Measurements from ENCODE around the gene RASSF10.

RASSF10 gene

DNA sequence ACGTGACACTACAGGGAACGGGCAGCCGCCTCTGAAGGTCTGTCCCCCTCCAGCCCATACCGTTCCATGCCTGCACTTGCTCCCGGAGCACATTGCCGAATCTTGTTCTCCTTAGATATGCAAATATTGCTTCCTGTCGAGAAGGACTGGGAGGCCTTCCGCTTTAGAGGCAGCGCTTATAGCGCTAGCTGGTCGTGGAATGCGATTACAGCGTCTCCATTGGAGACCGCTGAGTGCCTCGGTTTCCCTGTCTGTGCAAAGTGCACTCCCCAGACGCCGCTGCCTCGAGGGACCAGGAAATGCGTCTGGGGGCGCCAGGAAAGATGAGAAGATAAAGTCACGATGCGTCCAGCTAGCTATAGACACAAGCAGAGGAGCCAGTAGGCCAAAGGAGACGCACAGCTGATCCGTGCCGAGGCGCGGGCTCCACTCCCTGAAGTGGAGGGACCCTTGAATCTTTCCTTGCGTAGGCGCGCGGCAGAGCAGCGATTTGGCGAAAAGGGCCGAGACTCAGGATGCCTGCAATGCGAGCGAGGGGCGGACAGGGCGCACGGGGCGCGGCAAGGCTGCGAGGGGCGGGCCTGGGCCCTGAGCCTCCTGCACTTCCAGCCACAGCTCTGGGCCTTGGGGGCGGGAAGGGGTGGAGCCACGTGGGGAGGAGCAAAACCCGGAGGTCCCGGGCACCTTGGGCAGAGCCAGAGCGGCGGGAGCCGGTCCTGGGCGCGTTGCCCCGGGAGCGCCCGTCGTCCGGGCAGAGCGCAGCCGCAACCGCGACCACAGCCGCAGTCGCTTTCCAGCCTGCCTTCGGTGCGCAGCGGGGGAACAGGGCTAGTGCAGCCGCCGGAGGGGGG, at the start of gene RASSF10:
TSS of gene RASSF10 (plus strand) at position 692 of the 851 bp plus-strand sequence. CDS start 261 bp downstream, outside the sequence.
- Mint-ChIP-seq H3K27me3 (peaks cover 77% of the 10 kb centered on the region), H3K27ac (no peak within 1 kb of the TSS), H3K36me3 (ENCODE audit: low read depth) (no peaks in the 10 kb centered on the region), H3K9me3 (peaks cover 4% of the 10 kb centered on the region), H3K4me1 (ENCODE audit: low read depth) (no peaks in the 10 kb centered on the region), H3K4me3 (peak within 1 kb of the TSS; percentile 19)

DNA sequence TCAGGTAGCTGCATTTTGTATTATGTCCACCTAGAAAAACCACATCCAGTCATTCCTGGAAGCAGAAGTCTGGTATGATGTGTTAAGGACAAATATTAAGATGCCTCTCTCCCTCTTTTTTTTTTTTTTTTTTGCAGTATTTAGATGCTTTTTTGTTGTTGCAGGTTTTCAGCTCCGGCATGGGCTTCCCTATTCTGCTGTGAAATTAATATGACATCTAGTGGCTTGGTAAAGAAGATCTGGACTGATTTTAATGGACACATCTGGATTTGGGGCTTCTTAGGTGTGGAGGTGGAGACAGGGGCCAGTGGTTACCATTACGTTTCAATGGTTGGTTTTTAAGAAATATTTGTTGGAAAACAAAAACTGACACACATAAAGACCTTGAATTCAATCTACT, 47.5 kb upstream of the RASSF10 start:
- no peaks in the 10 kb centered on the region for H3K9me3 Mint-ChIP-seq
- no peaks in the 10 kb centered on the region for H3K36me3 Mint-ChIP-seq (ENCODE audit: low read depth)
- H3K4me1 Mint-ChIP-seq (ENCODE audit: low read depth): no peaks in the 10 kb centered on the region
- H3K27ac Mint-ChIP-seq: no peak overlapping the region
- H3K4me3 Mint-ChIP-seq: no peak overlapping the region
- peaks cover 17% of the 10 kb centered on the region for H3K27me3 Mint-ChIP-seq

DNA sequence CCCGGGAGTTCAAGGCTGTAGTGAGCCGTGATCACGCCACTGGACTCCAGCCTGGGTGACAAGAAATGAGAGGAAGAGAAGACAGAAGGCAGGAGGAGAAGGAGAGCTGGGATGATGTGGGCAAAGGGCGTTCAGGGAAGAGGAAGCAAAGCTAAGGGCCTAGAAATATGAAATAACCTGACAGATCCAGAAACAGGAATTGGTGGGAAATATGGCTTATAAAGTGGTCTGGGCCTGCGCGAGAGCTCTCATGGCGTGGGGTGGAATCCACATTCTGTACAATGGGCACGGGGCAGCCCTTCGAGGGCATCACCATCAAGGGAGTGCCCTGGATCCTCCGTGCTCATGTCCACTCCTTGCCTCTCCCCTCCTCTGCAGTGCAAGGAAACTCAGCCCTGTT, 46.8 kb upstream of the RASSF10 start:
- peaks cover 20% of the 10 kb centered on the region for H3K27me3 Mint-ChIP-seq
- H3K27ac Mint-ChIP-seq: no peak overlapping the region
- H3K9me3 Mint-ChIP-seq: no peaks in the 10 kb centered on the region
- no peaks in the 10 kb centered on the region for H3K36me3 Mint-ChIP-seq (ENCODE audit: low read depth)
- H3K4me1 Mint-ChIP-seq (ENCODE audit: low read depth): no peaks in the 10 kb centered on the region
- H3K4me3 Mint-ChIP-seq: no peak overlapping the region

DNA sequence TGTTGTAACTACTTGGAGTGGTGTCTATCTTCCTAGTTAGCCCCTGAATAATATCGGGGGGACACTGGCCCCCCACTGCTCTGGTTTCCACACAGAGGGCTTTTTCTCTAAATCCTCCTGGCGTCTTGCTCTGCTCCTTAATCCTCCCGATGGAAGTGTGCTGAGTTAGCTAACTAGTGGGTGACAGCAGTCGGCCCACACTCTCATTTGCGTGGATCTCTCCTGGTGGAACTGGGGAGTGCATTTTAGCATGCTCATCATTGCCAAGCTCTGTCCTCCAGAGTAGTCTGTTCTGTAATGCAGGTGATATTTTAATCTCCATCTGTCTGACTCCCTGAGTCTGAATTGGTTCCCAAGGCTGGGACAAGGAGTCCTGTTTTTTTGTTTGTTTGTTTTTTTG, 46.1 kb upstream of the RASSF10 start:
- H3K27ac Mint-ChIP-seq: no peak overlapping the region
- no peaks in the 10 kb centered on the region for H3K4me1 Mint-ChIP-seq (ENCODE audit: low read depth)
- no peaks in the 10 kb centered on the region for H3K9me3 Mint-ChIP-seq
- H3K27me3 Mint-ChIP-seq: peaks cover 20% of the 10 kb centered on the region
- no peaks in the 10 kb centered on the region for H3K36me3 Mint-ChIP-seq (ENCODE audit: low read depth)
- H3K4me3 Mint-ChIP-seq: no peak overlapping the region

DNA sequence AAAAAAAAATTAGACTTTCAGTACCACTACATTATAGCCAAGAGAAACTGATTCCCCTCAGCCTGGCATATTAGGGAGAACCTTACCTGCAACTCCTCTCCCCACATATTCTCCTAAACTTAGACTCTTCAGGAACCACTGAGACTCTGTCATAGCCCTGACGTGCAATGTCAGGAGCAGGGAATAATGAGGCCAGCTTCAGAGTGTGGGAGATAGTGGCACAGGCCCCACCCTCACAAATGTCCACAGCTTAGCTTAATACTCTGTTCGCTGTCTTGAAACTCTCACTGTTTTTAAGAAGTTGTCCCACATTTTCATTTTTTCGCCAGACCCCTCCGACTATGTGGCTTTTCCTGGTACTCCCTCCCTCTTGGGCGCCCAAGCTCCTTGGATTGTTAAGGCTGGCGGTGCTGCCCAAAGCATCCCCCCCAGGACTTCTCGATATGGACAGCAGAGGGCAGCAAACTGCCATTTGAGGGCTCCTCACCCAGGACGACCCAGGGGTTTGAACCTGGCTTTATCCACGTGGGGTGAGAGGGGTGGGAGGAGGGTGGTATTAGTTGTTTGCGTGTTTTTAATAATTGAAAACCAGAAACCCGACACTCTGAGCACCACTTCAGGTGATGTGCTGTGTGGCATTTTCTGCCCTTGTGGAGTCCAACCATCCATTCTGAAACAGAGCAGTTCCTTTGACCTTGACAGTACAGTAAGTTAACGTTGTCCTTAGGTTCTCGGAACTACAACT, 45.2 kb upstream of the RASSF10 start:
- Mint-ChIP-seq H3K4me1 (ENCODE audit: low read depth) (no peaks in the 10 kb centered on the region), H3K9me3 (no peaks in the 10 kb centered on the region), H3K27ac (no peak overlapping the region), H3K4me3 (no peak overlapping the region), H3K36me3 (ENCODE audit: low read depth) (no peaks in the 10 kb centered on the region), H3K27me3 (peaks cover 24% of the 10 kb centered on the region)

DNA sequence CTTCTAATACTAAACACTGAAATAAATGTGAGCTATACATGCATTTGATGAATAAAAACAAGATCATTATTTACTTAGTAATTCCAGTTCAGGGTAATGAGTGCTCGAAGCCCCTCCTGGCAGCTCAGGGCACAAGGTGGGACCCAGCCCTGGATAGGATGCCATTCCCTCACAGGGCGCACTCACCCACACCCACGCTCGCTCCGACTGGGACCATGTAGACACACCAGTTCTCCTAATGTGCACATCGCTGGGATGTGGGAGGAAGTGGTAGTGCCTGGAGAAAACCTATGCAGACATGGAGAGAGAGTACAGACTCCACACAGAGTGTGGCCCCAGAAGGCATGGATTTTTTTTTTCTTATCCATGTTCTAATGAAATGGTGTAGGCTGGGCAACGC, 44.5 kb upstream of the RASSF10 start:
- H3K9me3 Mint-ChIP-seq: no peaks in the 10 kb centered on the region
- no peaks in the 10 kb centered on the region for H3K4me1 Mint-ChIP-seq (ENCODE audit: low read depth)
- no peaks in the 10 kb centered on the region for H3K36me3 Mint-ChIP-seq (ENCODE audit: low read depth)
- peaks cover 24% of the 10 kb centered on the region for H3K27me3 Mint-ChIP-seq
- no peak overlapping the region for H3K27ac Mint-ChIP-seq
- no peak overlapping the region for H3K4me3 Mint-ChIP-seq

DNA sequence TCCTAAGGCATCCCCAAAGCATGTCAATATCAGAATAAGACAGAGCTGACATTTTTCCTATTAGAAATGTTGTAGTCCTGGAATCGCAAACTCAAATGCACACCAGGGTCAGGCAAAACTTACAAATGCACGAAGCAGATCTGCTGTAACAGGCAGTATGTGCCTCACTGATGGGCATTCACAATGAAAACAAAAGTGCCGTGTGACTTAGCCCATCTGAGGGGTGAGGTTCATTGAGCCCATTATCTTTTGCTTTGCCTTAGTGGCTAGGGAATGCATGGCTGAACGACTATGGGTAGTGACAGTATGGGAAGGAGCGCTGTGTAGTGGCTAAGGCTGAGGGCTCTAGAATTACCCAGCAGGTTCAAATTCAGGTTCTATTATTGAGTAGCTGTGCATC, 43.1 kb upstream of the RASSF10 start:
- no peaks in the 10 kb centered on the region for H3K4me1 Mint-ChIP-seq (ENCODE audit: low read depth)
- no peak overlapping the region for H3K27ac Mint-ChIP-seq
- H3K9me3 Mint-ChIP-seq: no peaks in the 10 kb centered on the region
- H3K36me3 Mint-ChIP-seq (ENCODE audit: low read depth): no peaks in the 10 kb centered on the region
- peaks cover 20% of the 10 kb centered on the region for H3K27me3 Mint-ChIP-seq
- no peak overlapping the region for H3K4me3 Mint-ChIP-seq

DNA sequence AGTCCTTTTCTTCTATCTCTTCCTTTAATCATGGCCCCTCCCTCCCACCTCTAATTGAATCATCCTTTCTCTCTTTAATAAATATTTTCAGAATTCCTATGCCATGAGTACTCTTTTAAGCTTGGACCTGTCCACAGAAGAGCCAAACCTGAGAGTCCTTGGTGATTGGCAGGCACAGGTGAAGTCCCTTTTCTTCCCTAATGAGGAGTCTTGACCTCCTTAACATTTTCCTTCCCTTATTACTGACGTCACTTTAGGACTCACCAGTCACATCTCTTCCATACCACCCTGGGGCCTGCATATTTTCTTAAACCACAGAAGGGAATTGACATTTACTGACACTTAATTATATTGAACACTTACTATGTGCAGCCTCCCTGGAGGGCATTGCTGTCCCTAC, 41.0 kb upstream of the RASSF10 start:
- H3K4me1 Mint-ChIP-seq (ENCODE audit: low read depth): no peaks in the 10 kb centered on the region
- H3K4me3 Mint-ChIP-seq: no peak overlapping the region
- H3K36me3 Mint-ChIP-seq (ENCODE audit: low read depth): no peaks in the 10 kb centered on the region
- peaks cover 14% of the 10 kb centered on the region for H3K27me3 Mint-ChIP-seq
- H3K9me3 Mint-ChIP-seq: no peaks in the 10 kb centered on the region
- H3K27ac Mint-ChIP-seq: no peak overlapping the region

DNA sequence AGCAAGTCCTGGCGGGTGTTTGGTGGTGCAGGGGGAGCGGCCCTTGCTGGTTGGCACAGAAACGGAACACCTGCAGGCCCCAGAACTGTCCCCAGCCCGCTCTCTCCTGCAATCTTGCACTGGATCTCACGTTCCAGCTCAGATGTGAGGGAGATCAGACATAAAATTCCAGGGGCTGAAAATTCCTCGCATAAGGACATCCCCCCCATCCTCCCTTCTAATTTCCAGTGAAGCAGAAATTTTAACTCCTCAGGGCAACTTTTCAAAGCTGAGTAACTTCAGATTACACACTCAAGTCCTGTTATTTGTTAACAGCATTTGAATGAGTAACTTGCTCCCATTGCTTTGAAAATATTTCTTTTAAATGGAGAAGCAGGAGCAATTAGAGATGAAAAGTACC, 40.3 kb upstream of the RASSF10 start:
- Mint-ChIP-seq H3K9me3 (no peaks in the 10 kb centered on the region), H3K27ac (no peak overlapping the region), H3K36me3 (ENCODE audit: low read depth) (no peaks in the 10 kb centered on the region), H3K27me3 (peaks cover 12% of the 10 kb centered on the region), H3K4me1 (ENCODE audit: low read depth) (no peaks in the 10 kb centered on the region), H3K4me3 (no peak overlapping the region)

DNA sequence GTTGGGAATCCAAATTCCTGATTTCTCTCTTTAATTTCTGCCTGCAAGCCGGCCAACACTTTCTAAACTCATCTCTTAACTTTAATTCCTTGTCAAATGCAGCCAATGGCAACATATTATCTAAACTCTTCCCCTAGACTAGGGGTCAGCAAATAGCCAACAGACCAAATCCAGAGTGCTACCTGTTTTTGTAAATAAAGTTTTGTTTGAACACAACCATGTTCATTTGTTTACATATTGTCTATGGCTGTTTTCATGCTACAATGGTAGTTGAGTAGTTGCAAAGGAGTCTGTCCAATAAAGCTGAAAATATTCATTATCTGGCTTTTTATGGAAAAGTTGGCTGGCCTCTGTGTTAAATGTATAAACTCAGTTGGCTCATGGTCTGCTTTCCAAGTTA, 37.2 kb upstream of the RASSF10 start:
- Mint-ChIP-seq H3K36me3 (ENCODE audit: low read depth) (no peaks in the 10 kb centered on the region), H3K9me3 (no peaks in the 10 kb centered on the region), H3K4me1 (ENCODE audit: low read depth) (no peaks in the 10 kb centered on the region), H3K27ac (no peak overlapping the region), H3K27me3 (peaks cover 12% of the 10 kb centered on the region), H3K4me3 (no peak overlapping the region)

DNA sequence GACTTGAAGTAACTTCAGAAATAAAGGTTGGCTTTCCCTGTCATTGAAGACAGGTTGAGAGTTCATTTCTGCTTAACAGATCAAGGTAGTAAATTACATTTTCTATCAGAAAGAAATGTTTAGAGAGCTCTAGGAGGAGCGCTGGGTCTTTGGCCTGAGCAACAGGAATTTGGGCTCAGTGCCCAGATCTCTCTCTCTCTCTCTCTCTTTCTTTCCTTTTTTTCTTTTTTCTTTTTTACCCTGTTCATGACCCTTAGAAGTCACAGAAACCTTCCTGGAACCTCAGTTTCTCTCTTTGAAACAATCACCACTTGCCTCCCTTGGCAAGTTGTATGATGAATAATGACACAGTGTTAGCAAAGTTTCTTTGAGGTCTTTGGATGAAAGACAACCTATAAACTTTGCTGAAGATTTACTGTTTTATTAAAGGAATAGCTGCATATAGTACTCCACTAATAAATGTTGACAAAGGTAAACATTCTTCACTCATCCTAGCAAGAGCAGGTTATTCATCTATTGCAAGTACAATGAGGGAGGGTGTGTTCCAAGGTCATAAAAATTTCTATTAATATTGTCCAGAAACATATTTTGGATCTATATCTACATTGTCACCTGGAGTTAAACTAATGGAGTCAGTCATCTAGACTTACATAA, 35.5 kb upstream of the RASSF10 start:
- no peak overlapping the region for H3K27ac Mint-ChIP-seq
- H3K4me1 Mint-ChIP-seq (ENCODE audit: low read depth): no peaks in the 10 kb centered on the region
- H3K9me3 Mint-ChIP-seq: no peaks in the 10 kb centered on the region
- no peaks in the 10 kb centered on the region for H3K36me3 Mint-ChIP-seq (ENCODE audit: low read depth)
- H3K4me3 Mint-ChIP-seq: no peak overlapping the region
- H3K27me3 Mint-ChIP-seq: peaks cover 5% of the 10 kb centered on the region

DNA sequence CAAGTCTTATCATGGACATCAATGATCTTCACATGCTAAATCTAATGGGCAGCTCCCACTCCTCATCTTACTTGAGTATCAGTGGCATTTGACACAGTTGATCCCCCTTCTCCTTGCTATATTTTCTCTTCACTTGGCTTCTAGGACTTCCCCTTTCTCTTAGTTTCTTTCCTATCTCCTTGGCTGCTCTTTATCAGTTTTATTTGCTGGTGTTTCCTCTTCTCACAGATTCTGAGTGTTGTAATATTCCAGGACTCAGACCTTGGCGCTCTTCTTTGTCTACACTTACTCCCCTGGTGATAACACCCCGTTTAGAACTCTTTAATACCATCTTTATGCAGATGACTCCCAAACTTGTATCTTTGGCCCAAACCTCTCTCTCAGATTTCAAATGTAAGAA, 33.9 kb upstream of the RASSF10 start:
- H3K4me3 Mint-ChIP-seq: no peak overlapping the region
- H3K9me3 Mint-ChIP-seq: no peaks in the 10 kb centered on the region
- peaks cover 5% of the 10 kb centered on the region for H3K27me3 Mint-ChIP-seq
- H3K36me3 Mint-ChIP-seq (ENCODE audit: low read depth): no peaks in the 10 kb centered on the region
- H3K4me1 Mint-ChIP-seq (ENCODE audit: low read depth): no peaks in the 10 kb centered on the region
- H3K27ac Mint-ChIP-seq: no peak overlapping the region

DNA sequence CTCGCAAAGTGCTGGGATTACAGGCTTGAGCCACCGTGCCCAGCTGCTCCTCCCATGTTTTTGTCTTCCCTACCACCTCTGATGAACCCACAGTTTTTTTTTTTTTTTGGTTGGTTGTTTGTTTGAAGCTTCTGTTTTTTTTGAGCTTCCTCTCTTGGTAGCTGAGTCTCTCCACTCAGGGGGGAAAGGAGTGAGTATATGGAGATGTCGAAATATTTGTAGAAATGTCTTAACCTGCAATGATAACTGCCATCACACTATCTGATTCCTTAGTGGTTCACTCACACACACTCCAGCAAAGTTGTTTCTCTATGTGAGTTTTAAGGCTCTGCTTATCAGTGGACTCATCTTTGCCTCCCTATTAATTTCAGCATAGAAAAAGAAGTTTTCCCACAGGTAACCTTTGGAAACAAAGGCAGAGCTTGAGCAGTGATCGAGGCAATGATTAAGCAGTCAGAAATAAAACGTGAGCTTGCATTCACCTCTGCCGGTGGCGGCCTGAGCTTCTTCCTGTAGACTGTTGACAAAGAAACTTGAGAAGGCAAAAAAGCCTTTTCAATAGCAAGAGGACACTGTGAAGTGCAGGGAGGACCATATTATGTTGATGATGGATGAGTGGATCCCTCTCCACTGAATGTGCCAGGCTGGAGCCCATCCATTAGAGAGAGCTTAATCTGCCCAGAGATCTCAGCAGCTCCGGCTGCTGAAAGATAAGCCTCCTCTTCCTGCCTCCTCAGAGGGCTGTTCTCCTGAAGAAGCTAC, 29.0 kb upstream of the RASSF10 start:
- Mint-ChIP-seq H3K4me1 (ENCODE audit: low read depth) (no peaks in the 10 kb centered on the region), H3K4me3 (no peak overlapping the region), H3K36me3 (ENCODE audit: low read depth) (no peaks in the 10 kb centered on the region), H3K9me3 (no peaks in the 10 kb centered on the region), H3K27me3 (peaks cover 5% of the 10 kb centered on the region), H3K27ac (no peak overlapping the region)

DNA sequence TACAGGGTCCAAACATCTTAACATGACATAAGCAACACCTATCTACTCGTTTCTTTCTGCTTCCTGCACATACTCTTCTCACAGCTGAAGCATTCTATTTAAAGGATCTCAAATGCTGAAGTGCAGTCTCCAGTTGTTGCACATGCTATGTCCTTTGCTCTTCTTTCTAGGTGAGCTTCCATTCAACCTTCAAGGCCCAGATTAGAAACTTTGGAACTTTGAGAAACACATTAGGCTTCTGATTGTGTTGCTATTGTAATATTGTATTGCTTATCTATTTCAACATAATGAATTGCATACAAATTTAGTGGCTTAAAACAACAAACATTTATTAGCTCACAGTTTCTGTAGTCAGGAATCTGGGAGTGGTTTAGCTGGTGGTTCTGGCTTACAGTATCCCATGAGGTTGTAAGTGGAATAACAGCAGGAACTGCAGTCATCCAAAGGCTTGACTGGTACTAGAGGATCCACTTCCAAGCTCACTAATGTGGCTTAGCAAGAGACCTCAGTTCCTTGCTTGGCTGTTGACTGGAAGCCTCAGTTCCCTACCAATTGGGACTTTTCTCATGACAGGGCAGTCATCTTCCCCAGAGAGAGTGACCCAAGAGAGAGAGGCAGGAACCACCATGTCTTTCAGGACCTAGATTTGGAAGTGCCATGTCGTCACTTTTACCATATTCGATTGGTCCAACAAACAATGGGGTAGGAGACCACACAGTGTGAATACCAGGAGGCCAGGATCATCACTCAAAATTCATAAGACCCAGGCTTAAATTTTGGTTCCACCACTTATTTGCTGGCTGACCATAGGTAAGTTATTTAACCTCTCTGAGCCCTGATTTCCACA, 27.2 kb upstream of the RASSF10 start:
- no peak overlapping the region for H3K27ac Mint-ChIP-seq
- no peaks in the 10 kb centered on the region for H3K36me3 Mint-ChIP-seq (ENCODE audit: low read depth)
- peaks cover 13% of the 10 kb centered on the region for H3K27me3 Mint-ChIP-seq
- no peaks in the 10 kb centered on the region for H3K9me3 Mint-ChIP-seq
- no peaks in the 10 kb centered on the region for H3K4me1 Mint-ChIP-seq (ENCODE audit: low read depth)
- no peak overlapping the region for H3K4me3 Mint-ChIP-seq

All from stimulated activated naive CD8-positive, alpha-beta T cell treated with anti-CD3 and anti-CD28 coated beads, Interleukin-15, Interleukin-2, amounts not matched to agents 100 ng/mL and 50 ng/mL, for 24 hours (primary cell).